Right kidney (tissue), 9 donors: Measurements from ENCODE around the gene OR56A1.
"Not testable (repeated sequence)": the region's sequence is repeated elsewhere in the genome, so short reads cannot be mapped to it uniquely, and the experiment has no call there.

ENCODE experiments used
- DNase-seq: peaks from one replicate; pipeline ENCODE4 v3.0.0-alpha.2; 2016
- long read RNA-seq, 8 donors: transcript quantifications; one replicate each; lab custom pipeline, GENCODE V29; 2026

The OR56A1 gene, protein sequence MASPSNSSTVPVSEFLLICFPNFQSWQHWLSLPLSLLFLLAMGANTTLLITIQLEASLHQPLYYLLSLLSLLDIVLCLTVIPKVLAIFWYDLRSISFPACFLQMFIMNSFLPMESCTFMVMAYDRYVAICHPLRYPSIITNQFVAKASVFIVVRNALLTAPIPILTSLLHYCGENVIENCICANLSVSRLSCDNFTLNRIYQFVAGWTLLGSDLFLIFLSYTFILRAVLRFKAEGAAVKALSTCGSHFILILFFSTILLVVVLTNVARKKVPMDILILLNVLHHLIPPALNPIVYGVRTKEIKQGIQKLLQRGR
- long read RNA-seq, donor 1, result 0 reads
- long read RNA-seq, donor 2, result 0 reads
- long read RNA-seq, donor 3, result 0 reads
- long read RNA-seq, donor 4, result 0 reads
- long read RNA-seq, donor 5, result 0 reads
- long read RNA-seq, donor 6, result 0 reads
- long read RNA-seq, donor 7, result 0 reads
- long read RNA-seq, donor 8, result 0 reads

DNA sequence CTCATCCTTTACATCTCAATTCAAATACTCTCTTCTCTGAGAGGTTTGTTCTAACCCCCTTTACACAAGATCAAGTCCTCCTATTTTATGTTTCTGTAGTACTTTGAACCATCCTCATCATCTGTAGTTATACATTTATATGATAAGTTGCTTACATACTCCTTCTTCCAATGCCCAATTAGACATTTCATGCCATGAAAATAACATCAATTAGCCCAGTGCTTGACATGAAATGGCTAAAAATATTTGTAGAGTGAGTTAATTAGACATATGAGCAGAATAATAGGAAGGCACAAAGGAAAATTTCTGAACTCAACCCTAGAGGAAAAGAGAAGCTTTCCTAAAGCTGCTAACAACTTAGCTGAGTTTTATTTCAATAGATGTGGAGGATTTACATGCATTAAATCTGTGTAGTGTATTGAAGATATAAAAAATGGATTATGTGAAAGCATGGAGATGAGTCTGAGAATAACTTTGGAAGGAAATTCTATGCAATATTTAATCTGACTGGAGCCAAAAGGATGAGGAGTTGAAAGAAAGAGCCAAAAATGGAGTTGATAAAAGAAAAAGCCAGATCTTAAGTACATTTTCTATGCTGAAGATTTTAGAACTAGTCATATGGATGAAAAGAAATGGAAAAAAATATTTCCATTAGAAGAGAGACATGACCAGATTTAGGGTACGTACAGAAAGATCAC is at the start of gene OR56A1:
TSS of gene OR56A1 (minus strand) at position 51 of the 698 bp plus-strand sequence. CDS start 3,066 bp downstream, outside the sequence.
- no peak for DNase-seq

DNA sequence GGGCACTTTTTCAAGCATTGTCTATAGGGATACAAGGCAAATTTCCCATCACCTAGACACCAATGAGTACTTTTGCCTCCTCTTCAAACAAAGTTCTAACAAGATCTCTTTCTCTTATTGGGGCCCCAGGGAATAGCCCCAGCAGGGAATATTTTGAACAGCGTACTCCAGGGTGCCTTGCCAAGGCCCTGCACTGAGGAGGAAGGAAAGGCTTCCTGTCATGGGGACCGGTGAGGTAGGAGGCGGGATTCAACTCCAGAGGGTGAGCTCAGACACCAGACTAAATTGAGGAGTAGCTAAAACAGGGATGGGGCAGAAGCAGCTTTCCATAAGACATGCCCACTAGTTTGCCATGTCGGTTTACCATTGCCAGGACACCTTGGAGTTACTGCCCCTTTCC is 48.9 kb upstream of the OR56A1 start:
- DNase-seq, result no peak

DNA sequence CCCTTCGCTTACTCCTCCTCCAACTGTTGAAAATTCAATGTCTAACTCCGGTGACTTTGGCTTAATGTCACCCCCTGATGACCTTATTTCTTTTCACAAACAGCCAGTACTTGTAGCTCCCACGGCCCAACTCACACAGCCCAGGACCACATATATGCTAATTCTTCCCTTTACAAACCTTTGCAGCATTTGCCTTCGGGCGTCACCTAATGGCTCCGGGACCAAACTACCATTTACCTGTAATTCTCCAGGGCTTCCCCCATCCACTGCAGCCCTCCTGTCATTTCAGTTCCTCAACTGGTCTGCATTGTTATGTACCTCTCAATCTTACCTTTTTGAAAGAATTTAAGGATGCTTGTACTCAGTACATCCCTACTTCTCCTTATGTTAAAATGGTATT is 47.2 kb upstream of the OR56A1 start:
- DNase-seq, result no peak

DNA sequence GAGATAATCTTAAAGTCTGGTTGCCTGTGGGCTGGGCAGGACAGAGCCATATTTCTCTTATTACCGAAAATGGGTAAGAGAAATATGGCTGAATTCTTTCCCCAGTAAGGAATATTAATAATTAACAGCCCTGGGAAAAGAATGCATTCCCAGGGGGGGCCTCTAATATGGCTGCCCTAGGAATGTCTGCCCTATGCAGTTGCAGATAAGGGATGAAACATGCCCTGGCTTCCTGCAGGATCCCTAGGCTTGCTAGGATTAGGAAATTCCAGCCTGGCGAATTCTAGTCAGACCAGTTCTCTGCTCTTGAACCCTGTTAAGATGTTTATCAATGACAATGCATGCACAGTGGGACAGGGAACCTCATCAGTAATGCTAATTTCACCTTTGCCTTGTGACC is 45.9 kb upstream of the OR56A1 start:
- not testable (repeated sequence) for DNase-seq

DNA sequence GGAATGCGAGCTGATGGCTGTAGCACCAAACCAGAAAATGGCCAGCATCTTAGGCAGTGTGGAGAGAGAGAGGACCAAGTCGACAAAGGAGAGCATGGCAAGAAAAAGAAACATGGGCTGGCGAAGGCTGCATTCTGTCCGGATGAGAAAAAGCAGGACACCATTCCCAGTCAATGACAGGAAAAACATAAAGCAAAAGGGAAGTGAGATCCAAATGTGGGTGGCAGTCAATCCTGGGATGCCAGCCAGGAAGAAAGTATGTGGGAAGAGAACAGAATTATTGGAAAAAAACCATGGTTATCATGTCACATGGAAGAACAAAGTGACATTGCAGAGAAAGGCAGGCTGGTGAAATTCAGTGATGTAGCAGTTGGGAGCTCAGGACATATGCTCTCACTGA is 36.9 kb upstream of the OR56A1 start:
- no peak for DNase-seq

DNA sequence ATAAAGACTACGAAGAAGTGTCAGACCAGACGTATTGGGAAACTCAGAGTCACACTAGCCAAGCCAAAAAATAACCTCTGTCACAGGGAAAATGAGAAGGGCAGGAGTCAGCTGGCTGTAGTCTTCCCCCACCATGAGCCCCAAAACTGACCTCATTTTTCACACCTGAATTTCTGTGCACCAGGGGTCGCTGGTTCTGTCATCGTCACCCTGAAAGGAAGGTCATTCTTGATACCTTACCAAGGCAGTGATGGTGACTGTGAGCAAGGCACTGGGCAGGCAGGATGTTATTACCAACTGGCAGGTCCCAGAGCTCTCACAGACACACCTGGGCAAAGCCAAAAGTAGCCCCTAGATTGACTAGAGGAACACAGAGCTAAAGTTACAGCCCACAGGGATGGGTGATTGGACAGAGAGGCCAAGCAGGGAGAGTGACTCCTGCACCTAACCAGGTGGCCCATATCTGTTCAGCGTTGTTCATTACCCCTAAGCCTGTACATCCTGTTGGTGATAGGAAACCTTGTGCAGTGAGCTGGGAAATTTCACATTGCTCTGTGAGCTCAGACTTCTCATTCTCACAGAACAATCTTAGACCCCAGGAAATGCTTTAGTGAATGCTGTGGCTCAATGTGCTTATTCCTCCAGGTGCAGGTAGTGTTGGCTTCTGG is 32.3 kb upstream of the OR56A1 start:
- no peak for DNase-seq

DNA sequence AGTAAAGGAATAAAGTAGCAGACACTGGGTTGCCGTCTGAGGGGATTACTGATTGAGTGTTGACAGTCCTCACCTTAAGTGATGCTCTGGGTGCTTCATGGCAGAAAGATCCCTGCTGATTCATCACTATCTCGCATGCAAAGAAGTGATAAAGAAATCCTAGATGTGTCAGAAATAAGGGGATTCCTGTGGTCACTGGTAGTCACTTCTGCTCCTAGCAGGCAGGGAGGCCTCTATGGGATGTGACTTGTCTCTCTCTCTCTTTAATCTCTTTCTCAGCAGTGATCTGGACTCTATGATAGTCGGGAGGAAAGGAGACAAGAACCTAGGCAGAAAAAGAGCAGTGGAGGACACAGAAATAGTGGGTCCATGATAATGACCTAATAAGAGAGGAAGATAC is 30.9 kb upstream of the OR56A1 start:
- DNase-seq, result no peak

DNA sequence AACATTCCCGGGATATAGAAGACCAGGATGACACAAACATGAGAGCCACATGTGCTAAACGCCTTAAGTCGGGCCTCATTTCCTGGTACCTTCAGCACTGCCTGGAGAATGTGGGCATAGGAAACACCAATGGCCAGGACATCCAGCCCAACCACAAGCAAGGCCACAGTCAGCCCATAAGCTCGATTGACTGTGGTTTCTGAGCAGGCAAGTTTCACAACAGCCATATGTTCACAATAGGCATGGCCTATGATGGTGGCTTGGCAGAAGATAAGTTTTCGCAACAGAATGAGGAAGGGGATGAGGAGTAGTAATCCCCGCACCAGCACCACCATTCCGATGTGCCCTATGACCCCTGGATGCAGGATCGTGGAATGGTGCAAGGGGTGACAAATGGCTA is 26.9 kb upstream of the OR56A1 start:
- no peak for DNase-seq

DNA sequence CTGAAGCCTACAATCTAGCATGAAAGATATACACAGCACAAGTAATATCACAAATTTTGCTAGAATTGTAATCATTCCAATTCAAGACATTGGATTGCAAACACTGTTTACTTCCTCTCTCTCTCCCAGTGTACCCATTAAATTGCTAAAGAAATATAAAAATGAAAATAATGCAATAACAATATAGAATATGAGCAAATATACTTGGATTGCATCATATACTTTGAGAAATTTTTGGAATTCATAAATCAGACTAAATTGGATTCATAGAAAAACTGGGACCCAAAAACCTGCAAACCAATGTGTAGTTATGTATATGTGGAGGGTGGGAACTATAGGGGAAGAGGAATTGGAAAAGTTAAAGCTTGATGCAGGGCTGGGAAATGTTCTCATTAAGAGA is 25.0 kb upstream of the OR56A1 start:
- DNase-seq, result no peak

DNA sequence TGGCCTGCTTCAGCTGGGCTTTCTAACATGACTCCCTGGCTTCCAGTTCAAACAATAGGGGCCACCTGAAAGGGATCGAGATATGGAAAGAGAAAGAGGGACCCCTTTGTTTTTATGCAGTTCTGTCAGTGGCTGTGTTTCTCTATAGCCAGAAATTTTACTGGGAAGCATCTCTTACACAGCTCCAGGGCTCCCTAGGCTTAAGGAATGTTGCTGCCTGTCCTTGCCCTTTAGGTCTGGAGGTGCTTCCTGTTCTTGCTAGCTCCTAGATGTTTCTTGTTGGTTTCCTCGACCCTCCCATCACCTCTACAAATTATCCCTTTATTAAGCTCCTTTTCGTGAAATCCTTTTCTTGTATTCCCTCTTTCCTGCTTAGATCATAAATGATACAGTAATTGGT is 21.8 kb upstream of the OR56A1 start:
- DNase-seq, result no peak

DNA sequence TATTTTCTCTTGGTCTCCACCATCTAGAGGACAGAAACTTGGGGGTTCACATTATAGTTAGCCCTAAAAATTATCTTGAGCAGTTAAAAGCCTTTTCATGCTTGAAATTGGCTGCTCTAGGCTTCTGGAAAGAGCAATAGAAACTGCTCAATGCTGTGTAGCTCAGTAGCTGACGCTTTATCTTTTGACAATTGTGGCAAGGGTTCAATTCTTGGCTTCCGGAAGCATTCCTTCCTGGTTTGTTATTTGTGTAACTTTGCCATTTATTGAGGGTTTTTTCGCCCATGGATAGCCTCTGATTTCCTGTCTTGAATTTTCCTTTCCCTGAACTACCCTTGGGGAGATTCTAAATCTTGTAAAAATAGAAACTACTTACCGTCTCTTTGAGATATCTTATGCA is 10.3 kb upstream of the OR56A1 start:
- DNase-seq, result no peak

DNA sequence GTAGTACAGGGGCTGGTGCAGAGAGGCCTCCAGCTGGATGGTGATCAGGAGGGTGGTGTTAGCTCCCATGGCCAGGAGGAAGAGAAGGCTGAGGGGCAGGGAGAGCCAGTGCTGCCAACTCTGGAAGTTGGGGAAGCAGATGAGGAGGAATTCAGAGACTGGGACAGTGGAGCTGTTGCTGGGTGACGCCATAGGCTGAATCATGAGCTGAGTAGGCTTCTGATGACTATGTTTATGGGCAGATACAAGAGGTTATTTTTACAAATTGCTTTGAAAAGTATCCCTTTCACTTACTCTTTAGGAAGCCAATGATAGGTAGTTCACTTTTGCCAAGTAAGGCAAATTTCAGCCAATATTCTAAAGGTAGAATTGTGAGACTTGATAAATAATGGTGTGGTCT is 3.1 kb downstream of the OR56A1 start:
- no peak for DNase-seq

DNA sequence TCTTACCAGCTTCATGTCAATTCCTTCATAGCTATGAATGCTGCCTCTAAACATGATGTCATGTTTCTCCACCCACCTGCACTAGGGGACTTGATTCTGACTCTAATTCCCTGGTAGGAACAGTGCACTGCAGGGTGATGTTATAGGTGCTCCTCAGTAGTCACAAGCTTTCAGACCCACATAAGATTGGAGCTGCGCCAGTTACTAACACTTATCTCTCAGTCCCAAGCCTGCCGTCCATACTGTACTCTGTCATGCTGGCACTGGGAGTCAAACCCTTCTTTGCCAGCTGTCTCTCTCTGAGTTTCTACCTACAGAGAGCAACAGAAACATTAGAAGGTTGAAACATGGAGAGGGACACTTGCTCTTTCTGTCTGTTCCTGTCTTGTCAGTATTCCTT is 5.5 kb downstream of the OR56A1 start:
- DNase-seq, result no peak

DNA sequence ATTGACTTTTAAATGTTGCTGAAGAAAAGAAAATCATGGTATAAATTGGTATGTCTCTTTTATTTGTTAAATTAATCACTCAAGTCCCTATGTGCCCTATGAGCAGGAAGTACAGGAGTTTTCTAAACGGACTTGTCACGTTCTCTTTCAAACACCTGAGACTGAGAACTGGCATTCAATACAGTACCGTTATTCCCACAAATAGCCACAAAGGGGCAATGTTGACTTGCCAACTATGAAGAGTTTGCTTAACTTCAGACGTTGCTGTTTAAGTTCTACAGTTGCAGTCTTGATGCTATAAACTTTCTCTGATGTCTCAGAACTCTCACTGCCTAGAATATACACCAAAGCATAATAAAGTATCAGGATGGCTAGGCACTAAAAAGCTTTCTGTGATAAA is 7.6 kb downstream of the OR56A1 start:
- no peak for DNase-seq

DNA sequence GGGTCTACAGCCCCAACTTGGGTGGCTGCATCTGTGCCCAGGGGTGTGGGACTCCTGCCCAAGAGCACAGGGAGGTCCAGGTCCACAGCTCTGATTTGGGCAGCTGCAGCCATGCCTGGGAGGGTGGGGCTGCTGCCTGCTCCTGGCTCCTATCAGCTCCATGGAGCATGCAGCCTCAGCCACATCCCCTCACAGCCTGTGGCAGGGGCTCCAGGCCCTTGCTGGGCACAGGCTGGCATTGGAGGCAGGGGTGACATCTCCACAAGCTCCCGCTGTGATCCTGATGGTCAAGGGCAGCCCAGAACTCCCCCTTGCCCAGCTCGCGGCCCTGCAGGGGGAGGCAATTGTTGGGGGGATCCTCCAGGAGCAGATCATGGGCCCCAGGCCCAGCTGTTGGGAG is 17.5 kb downstream of the OR56A1 start:
- no peak for DNase-seq

DNA sequence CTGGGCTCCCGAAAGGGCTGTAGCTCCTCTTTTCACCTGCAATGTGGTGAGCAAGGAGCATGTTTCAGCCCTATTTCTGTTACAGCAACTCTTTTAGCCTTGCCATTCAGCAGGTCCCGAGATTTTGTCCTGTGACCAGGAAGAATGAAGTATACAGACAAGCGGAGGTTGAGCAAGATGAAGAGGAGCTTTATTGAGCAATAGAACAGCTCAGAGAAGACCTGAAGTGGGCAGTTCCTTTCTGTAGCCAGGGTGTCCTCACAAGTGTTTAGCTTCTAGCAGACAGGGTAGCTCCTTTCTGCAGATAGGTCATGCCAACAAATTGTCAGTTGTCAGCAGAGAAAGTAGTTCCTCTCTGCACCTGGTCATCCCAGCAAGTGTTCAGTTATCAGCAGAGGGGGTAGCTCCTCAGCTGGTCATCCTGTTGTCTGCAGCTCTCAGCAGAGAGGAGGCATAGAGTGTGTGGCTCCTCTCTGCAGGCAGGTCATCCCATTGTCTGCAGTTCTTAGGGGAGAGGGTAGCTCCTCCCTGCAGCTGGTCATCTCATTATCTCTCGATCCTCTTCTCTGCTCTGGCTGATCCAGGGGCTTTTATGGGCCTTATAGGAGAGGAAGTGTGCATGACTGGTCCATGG is 18.4 kb downstream of the OR56A1 start:
- DNase-seq, result no peak

DNA sequence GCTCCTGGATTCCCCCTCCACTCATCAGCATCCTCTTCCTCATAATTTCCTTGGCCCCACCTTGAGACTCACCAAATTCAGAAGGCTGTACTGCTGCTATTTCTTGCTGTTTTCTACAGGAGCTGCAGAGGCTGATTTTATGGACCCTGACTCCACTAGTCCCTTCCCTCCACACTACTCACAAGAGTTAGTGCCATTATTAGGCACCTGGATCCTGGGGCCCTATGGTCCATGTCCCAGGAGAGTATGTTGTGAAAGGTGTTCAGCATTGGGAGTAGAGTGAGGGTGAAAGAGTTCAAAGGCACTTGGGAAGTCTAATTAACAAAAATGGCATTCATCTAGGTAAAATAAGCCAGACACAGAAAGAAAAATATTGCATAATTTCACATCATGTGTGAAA is 23.7 kb downstream of the OR56A1 start, which contains the start of gene OR56A4:
TSS of gene OR56A4 (minus strand) at position 101 of the 400 bp plus-strand sequence. CDS start 3,954 bp downstream, outside the sequence.
- no peak for DNase-seq

DNA sequence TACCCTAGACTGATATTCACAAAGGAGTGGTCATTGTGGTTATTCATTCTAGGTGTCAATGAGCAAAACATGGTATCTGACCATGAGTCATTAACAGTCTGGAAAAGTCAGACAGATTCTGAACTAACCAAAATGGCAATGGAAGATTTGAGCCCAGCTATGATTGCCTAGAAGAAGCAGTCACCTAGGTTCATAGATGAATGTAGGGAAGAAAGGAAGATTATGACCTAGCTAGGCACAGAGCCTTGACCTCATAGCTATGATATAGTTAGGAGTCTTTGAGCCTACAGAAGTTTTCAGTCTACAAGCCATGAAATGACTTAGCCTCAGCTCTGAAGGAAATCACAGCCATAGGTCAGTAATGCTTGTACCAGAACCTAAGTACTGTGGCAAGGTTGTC is 24.2 kb downstream of the OR56A1 start:
- no peak for DNase-seq

DNA sequence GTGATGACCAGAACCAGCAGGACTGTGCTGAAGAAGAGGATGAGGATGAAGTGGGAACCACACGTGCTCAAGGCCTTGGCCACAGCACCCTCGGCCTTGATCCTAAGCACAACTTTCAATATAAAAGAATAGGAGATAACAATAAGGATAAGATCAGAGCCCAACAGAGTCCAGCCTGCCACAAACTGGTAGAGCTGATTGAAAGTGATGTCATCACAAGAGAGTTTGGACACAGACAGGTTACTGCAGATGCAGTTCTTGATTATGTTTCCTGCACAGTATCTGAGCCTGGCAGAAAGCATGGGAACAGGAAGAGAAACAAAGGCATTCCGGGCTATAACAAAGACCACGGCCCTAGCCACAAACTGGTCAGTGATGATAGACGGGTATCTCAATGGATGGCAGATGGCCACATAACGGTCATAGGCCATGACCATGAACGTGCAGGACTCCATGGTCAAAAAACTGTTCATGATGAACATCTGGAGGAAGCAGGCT is 28.3 kb downstream of the OR56A1 start:
- no peak for DNase-seq

DNA sequence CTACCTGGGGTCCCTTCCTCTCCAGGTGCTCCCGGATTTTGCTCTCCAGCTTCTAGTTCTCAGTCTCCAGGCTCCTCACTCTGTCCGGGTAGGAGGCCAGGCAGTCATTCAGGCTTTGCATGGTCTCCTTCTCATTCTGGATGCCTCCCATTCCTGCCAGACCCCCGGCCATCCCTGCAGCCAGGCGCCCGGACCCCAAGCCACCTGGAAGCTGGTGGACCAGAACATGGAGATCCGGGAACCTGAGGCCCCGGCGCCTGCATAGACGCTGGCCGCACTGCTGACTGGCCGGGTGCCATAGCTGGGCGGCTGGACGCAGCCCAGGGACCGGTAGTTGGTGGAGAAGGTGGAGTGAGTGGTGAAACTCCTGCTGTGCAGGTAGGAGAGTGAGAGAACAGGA is 35.8 kb downstream of the OR56A1 start:
- DNase-seq, result no peak

DNA sequence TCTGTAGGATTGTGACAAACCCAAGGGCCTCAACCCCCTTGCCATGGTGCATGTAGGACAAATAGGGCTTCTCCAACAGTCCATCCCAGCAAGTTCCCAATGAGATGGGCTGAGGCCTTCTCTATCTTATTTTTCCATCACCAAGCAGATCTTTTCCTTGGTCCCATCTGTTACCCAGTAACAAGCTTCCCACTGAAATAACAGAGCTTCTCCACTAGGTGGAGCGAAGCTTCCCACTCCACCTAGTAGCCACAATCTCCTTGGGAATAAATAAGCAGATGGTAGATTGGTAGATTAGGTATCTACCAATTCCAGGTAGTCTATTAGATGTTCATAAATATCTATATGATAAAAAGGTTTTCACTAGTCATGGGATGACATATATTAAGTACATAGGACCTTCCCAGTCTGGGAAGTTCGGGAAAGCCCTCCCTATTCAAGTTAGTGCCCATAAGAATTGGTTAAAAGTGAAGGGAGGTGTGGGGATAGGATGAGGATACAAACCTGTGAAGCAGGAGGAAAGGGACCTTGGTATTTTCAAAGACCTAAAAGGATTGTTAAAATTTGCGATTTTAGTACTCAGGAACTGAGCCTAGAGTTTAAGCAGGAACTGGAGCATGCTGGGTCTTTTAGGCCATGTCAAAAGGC is 37.8 kb downstream of the OR56A1 start:
- no peak for DNase-seq

DNA sequence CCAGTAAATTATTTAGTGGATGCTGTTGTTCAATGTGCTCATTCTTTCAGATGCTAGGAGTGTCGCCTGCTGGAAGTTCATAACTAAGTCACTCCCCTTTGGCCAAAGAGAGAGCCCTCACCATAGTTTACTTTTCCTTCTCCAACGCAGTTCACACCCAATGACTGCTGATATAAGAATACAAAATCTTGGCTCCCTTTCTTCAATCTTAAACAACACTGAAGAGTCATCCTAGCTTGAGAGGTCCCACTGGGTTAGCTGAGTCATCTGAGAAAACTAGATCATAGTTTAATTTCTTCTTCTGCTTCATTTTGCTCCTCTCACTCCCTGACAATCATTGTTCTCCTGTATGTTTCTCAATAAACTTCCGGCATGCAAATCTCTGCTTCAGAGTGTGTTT is 38.4 kb downstream of the OR56A1 start:
- DNase-seq, result no peak
